Amniotic stem cell (primary cell): ENCODE results near the gene PNPLA7.
A peak's percentile ranks its signal among the peaks of the same experiment; 100 is the strongest.
"Not testable (repeated sequence)": the region's sequence is repeated elsewhere in the genome, so short reads cannot be mapped to it uniquely, and the experiment has no call there.

Experiments
- DNase-seq: peaks from one replicate; lab custom pipeline; 2025; lab: John Stamatoyannopoulos, UW

The PNPLA7 gene

DNA sequence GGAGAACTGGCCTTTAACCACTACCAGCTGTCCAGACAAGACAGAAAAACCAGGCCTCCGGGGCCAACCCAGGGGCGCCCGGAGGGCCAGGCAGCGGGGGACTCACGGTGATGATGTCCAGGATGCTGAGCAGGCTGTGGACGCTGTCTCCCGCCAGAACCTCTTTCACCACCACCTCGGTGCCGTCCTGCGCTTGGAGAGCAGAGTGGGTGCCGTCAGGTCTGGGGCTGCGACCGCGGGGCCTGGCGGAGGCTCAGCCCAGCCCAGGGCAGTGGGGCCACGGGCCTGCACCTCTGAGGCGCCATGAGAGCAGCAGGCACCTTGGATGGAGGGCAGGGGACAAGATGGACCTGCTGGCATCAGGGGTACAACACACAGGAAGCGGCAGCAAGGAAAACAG is 9.7 kb downstream of the PNPLA7 start:
- DNase-seq = no peak

DNA sequence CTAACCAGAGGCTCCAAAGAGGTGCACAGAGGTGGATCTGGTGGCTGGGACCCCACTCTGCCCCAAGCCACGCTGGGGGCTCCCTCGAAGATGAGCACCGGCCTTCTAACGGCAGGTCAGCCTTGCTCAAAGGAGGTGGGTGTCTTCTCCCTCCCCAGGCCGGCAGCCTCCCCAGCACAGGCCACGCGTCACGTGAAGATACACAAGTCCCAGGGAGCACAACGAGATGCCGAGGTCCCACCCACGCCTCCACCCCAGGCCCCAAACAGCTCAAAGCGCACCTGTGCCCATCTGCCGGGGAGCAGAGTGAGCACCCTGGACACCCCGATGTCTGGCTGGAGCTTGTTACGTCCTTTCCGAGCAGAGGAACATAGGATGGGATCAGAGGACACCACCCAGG is 12.1 kb downstream of the PNPLA7 start:
- DNase-seq = no peak

DNA sequence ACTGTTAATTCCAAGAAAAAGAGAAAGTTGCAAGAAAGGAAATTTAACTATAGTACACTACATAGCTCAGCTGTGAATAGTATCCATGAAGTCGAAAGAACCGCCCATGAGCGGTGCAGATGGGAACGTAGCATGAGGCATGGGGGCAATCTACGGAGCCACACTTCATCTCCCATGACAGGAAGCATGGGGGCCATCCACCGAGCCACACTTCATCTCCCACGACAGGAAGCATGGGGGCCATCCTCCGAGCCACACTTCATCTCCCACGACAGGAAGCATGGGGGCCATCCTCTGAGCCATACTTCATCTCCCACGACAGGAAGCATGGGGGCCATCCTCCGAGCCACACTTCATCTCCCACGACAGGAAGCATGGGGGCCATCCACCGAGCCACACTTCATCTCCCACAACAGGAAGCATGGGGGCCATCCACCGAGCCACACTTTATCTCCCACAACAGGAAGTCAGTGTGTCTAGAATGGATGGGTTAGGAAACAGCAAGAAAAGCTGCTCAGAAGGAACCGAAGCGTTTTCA is 13.5 kb downstream of the PNPLA7 start:
- DNase-seq = not testable (repeated sequence)

DNA sequence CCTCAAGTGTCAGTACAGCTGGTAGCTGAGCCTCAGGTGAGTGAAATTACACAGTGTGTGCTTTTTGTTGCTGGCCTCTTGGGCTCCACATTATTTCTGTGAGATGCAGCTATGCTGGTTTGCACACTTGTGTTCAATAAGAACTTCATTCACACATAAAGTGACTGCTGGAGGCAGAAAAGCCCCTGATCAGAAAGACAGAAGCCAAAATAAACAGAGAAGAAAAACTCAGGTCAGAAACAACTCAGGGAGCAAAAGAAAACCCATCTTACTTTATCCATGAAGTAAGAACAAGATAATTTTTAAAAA is 15.1 kb downstream of the PNPLA7 start:
- DNase-seq = no peak

DNA sequence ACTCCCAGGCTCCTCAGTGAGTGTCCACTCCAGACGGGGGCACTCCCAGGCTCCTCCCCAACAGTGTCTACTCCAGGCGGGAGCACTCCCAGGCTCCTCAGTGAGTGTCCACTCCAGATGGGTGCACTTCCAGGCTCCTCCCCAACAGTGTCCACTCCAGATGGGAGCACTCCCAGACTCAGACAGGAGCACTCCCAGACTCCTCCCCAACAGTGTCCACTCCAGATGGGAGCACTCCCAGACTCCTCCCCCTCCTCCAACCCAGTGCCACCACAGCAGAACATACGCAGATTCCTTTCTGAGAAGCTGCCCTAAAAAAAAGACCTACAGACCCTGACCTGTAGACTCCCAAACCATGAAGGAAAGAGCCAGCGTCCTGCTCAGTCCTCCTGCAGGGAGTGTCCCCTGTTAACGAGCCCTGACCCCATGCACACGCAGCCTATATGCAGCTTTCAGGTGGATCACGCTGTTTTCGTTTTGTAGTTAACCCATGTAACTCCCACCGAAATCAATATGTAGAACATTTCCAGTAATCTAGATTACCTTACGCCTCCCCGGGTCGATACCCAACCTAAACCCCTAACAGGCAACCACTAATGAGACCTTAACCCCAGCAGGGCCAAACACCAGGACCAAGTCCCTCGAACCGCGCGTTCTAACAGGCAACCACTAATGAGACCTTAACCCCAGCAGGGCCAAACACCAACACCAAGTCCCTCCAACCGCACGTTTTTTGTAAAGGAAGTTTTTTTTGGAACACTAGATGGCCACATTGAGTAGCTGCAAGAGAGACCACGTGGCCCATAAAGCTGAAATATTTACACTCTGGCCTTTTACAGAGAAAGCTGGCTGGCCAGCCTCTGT is 15.7 kb downstream of the PNPLA7 start:
- DNase-seq = peak; percentile 10

DNA sequence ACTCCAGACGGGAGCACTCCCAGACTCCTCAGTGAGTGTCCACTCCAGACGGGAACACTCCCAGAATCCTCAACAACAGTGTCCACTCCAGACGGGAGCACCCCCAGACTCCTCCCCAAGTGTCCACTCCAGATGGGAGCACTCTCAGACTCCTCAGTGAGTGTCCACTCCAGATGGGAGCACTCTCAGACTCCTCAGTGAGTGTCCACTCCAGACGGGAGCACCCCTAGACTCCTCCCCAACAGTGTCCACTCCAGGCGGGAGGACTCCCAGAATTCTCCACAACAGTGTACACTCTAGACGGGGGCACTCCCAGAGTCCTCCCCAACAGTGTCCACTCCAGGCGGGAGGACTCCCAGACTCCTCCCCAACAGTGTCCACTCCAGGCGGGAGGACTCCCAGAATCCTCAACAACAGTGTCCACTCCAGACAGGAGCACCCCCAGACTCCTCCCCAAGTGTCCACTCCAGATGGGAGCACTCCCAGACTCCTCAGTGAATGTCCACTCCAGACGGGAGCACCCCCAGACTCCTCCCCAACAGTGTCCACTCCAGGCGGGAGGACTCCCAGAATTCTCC is 17.2 kb downstream of the PNPLA7 start:
- DNase-seq = not testable (repeated sequence)

DNA sequence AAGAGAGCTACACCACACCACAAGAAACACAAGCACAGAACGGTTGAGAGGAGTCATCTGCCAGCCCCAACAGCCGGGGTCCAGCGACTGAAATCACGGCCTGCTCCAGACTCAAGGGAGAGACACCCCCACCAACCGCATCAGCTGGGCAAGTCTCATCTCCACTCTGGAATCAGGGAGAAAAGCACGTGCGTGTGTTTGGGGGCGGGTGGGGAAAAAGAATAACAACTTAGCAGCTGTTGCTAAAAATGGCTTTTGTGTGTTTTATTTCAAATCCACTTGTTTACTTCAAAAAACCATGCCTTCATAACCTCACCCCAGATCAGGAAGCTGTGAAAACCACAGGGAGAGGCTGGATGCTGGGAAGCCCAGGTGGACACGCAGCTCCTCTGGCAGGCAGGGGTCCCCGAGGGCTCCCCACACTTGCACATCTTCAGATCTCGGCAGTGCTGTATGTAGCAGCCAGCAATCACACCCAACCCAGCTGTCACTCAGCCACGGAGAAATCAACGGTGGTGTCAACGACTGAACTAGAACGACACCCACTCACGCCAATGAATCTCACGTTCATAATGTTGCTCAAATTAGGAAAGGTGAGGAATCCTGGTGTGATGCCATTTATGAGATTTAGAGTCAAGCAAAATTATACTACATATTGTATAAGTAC is 19.0 kb downstream of the PNPLA7 start:
- DNase-seq = no peak

DNA sequence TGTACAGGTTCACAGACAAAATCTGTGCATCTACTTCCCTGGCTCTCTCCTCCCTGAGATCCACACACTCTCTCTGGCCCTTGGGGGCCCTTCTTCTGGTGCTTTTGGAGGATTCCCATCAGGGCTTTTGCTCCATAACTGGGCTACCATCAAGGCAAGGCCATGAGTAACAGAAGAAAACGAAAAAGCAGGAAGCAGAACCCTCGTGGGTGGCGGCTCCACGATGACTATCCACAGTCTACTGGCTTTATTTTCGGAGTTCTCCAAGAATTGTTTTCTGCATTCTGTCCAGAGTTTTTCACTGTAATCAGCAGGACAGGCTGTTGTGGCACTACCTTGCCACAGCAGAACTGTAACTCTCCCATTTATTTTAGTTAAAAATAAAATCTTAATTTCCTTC is 19.9 kb downstream of the PNPLA7 start:
- no peak for DNase-seq

DNA sequence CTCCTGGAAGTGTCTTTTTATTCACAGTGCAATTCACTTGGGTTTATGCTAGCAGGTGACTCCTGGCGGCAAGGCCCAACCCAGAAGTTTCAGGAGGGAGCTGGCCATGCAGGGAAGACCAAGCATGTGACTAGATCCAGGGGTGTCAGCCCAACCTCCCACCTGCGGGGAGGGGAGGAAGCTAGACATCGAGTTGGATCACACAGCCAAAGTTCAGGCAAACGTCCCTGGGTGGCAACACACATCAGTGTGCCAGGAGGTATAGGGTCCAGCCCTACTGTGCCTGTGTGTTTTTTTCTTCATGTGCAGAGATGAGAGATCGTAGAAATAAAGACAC is 25.3 kb downstream of the PNPLA7 start:
- no peak for DNase-seq

DNA sequence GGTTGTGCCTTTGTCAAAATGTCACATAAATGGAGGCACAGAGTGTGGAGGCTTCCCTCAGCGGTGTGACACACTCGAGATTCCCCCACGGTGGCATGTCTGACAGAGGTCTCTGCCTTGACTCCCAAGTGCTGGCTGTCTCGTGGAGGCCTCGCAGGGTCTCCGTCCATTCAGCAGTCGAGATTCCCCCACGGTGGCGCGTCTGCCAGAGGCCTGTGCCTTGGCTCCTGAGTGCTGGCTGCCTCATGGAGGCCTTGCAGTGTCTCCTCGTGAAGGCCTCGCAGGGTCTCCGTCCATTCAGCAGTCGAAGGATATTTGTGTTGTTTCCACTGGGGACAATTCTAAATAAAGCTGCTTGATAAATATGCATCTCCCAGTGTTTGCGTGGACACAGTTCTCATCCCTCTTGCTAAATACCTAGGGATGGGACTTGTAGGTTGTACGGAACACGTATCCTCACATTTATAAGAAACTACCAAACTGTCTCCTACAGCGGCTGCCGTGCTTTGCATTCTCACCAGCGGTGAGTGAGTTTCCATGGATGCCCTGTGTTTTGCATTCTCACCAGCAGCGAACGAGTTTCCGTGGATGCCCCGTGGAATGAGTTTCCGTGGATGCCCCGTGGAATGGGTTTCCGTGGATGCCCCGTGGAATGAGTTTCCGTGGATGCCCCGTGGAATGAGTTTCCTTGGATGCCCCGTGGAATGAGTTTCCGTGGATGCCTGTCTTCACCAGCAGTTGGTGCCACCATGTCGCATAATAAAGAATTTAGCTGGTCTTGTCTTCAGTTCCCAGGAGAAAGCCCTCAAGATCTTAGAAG is 25.8 kb downstream of the PNPLA7 start:
- no peak for DNase-seq

DNA sequence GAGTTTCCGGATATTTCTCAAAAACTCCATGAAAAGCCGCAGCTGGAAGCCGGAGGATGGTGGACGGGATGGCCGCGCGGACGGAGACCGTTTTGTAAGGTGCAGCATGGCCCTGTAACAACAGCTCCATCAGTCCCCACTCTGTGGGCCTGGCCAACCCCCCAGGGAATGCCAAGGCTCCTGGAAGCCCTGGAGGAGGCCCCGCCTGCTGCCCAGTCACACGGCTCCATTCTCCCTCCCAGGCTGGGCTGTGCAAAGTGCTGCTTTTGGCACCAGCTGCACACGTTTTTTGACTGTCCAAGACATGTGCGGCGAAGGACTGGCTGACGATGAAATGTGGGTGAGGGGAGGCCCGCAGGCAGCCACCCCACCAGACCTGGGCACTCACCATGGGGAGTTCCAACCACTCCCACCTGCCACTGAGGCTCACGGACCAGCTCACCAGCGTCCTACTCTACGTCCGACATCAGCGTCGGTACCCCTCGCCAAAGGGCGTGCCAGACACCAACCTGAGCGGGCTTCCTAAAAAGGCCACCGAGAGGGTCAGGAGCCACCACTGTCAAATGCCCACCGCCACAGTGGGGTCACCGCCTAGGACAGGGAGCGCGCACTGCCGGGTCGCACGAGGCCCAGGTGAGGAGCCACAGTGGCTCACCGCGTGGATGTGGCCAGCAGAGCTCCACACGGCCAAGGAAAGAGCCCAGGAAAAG is 27.3 kb downstream of the PNPLA7 start:
- no peak for DNase-seq

DNA sequence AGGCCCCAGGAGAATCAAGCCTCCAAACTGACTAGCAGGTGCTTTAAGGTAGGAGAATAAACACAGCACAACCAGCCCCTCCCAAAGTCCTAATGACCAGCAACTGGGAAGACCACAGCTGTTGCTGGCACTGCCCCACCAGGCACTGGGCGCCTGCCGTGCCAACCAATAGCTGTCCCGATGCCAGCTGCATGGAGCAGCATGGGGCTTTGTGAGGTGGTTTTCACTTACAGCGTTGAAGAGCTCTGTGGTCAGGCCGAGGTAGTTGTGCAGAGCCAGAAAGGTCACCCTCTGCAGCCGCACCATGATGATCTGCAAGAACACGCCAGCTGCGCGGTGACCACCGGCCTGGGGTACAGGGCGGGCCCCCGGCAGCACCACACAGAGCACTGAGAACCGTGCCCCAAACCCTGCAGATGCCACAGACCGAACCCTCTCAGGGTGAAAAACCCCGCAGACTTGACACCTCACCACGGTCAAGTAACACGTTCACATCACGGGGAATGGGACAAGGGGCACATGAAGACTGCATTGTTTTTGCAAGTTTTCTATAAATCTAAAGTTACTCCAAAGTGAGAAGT is 28.7 kb downstream of the PNPLA7 start:
- DNase-seq = no peak

DNA sequence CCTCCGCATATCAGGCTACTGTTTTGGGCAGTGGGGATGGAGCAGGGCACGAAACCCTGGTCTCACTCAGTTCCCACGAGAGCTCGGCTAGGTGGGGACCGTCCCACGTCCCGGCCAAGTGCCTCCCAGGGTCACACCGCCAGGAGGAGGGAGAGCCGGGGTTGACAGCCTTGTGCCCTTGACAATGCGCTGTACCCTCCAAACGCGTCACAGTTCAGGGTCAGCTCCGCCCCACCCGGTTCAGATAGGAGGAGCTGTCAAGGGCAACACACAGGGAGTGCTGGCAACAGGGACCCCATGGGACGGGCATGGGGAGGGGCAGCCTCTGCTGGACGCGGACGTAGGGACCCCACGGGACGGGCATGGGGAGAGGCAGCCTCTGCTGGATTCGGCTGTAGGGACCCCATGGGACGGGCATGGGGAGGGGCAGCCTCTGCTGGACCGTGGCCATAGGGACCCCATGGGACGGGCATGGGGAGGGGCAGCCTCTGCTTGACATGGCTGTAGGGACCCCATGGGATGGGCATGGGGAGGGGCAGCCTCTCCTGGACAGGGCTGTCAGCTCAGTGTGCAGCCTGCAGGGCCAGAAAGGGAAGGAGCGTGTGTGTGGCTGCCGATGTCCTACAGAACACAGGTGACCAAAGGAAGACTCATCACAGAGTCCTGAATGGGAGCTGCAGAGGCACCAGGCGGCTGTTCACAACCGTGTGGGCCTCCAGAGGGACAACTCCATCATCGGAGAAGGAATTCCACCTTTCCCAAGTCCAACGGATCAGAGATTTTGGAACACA is 29.4 kb downstream of the PNPLA7 start:
- DNase-seq = no peak

DNA sequence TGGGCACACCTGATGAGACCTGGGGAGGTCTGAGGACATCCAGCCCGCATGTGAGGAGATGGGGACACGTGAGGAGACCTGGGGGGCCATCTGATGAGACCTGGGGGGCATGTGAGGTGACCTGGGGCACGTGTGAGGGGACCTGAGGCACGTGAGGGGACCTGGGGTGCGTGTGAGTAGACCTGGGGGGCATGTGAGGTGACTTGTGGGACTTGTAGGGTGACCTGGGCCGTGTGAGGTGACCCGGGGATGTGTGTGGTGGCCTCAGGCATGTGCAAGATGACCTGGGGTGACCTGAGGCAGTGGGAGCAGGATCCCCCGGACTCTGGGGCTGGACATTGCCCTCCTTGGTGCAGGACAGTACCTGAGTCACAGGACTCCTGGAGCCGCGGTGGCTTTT is 30.6 kb downstream of the PNPLA7 start:
- no peak for DNase-seq

DNA sequence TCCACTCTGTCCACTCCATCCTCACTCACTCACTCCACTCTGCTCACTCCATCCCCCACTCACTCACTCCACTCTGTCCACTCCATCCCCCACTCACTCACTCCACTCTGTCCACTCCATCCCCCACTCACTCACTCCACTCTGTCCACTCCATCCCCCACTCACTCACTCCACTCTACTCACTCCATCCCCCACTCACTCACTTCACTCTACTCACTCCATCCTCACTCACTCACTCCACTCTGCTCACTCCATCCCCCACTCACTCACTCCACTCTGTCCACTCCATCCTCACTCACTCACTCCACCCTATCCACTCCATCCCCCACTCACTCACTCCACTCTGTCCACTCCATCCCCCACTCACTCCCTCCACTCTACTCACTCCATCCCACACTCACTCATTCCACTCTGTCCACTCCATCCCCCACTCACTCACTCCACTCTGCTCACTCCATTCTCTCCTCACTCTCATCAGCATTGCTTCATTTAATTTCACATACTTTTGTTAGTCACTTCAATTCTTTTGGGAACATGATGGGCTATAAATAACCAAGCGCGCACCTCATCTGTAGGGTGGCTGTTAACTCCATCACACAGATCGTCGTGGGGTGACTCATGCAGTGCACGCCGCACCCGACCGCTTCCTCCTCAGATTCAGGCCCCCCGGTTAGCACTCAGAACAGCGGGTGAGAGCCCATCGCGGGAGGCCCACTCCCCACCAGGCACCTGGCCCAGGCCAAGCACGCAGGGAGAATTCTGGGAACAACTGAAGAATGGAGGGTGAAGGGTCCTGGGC is 31.3 kb downstream of the PNPLA7 start:
- DNase-seq = not testable (repeated sequence)

DNA sequence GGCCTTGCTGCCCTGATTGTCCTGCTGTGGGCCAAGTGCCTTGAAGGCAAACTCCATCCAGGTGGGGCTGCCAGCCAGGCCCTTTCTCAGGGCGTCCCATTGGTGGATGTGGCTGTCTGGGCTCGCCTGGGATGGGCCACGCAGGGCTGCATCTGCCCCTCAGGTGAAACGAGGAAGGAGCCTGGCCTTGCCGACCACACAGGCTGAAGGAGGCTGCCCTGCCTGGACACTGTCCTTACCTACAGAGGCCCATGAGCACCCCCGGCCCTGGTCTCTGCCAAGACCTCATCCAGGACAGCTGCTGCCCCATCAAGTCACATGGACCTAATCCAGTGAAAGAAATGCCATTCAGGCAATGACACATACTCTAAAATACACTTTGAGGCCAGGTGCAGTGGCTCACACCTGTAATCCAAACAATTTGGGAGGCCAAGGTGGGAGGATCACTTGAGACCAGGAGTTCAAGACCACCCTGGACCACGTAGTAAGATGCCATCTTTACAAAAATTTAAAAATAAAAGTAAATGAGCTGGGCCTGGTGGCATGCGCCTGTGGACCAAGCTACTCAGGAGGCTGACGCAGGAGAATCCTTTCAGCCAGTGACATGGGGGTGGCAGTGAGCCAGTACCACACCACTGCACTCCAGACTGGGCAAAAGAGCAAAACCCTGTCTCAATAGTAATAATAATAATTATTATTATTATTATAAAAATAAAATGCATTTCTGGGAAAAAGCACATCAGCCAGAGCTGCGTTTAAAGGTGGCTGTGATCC is 33.9 kb downstream of the PNPLA7 start:
- no peak for DNase-seq

DNA sequence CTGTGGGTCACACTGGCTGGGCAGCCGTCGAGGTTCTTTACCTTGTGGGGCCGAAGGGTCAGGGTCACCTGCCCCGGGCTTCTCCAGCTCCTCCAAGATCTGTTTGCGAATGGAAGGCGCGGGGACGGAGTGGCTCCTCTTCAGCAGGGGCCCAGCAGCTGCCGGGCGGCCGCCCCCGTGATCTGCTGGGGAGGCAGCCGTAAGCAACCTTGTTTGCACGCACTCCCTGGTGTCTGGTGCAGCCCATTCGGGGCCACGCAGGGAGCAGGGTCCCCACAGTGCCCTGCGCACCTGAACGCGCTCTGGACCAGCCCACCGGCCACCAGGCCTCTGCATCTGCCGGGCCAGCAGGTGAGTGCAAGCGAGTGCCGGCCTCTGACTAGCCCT is 34.9 kb downstream of the PNPLA7 start:
- DNase-seq = no peak

DNA sequence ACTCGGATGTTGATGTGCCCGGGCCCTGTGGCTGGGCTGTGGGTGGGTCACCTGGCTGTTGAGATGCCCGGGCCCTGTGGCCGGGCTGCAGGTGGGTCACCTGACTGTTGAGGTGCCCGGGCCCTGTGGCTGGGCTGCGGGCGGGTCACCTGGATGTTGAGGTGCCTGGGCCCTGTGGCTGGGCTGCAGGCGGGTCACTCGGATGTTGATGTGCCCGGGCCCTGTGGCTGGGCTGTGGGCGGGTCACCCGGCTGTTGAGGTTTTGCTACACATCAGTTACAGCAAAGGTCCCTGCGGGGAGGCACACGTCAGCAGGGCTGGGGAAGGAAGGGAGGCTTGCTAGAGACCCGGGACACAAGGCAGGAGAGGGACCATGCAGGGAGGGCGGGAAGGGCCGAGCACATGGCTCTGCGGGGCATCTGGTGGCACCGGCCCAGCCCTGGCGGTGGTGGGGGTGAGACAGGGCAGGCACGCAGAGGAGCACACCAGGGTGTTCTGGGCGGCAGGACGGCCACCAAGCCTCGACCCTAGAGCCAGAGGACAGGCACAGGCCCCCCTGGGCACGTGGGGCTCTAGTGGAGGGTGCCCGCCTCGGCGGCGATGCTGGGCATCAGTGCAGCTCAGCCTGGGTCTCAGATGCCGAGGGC is 35.4 kb downstream of the PNPLA7 start:
- DNase-seq = no peak
